Endothelial cell (in vitro differentiated cells): ENCODE measurements around the gene SEMA4D. TPM values are rescaled to one million over a fixed set of nuclear protein-coding genes. Genes with fewer than 3 reads are reported as not detected.

Experiments used
- DNase-seq: peaks from one replicate; pipeline ENCODE4 v3.0.0; 2021; ENCODE audit warnings: low spot score
- H3K27ac Mint-ChIP-seq: one replicate; pipeline ENCODE4 v1.8.0; 2021; ENCODE audit warnings: mixed read lengths, inconsistent platforms; ENCODE audit not compliant: unreplicated experiment
- H3K27me3 Mint-ChIP-seq: one replicate; pipeline ENCODE4 v1.8.0; 2021; ENCODE audit warnings: mild to moderate bottlenecking, moderate library complexity, mixed read lengths, inconsistent platforms; ENCODE audit not compliant: unreplicated experiment
- H3K36me3 Mint-ChIP-seq: one replicate; pipeline ENCODE4 v1.8.0; 2021; ENCODE audit warnings: mild to moderate bottlenecking, low read depth, mixed read lengths, inconsistent platforms; ENCODE audit not compliant: unreplicated experiment
- H3K4me1 Mint-ChIP-seq: one replicate; pipeline ENCODE4 v1.8.0; 2021; ENCODE audit warnings: mild to moderate bottlenecking, mixed read lengths, inconsistent platforms; ENCODE audit not compliant: unreplicated experiment
- H3K4me3 Mint-ChIP-seq: one replicate; pipeline ENCODE4 v1.8.0; 2021; ENCODE audit warnings: mild to moderate bottlenecking, mixed read lengths, inconsistent platforms; ENCODE audit not compliant: unreplicated experiment
- H3K9me3 Mint-ChIP-seq: one replicate; pipeline ENCODE4 v1.8.0; 2021; ENCODE audit warnings: mixed read lengths, inconsistent platforms; ENCODE audit not compliant: unreplicated experiment
- total RNA-seq: library from RNA; stranded (reverse); fragmentation: NEBNext Ultra II Directional; extraction: Animal tissue kit (Norgen Biotek cat#: 25700); gene quantifications from one replicate; pipeline ENCODE4 v1.2.1, GENCODE V29; 2021; ENCODE audit not compliant: unreplicated experiment
- TF ChIP-seq, protein P1 (sequence below): fragments of 200-600 bp; sonication (generic); IDR thresholded peaks from one replicate; pipeline ENCODE4 v1.5.0; 2021; ENCODE audit warnings: antibody characterized with exemption; ENCODE audit not compliant: unreplicated experiment

SEMA4D gene
- total RNA-seq, 1 donor from 2014 or later = 14.8 TPM

DNA sequence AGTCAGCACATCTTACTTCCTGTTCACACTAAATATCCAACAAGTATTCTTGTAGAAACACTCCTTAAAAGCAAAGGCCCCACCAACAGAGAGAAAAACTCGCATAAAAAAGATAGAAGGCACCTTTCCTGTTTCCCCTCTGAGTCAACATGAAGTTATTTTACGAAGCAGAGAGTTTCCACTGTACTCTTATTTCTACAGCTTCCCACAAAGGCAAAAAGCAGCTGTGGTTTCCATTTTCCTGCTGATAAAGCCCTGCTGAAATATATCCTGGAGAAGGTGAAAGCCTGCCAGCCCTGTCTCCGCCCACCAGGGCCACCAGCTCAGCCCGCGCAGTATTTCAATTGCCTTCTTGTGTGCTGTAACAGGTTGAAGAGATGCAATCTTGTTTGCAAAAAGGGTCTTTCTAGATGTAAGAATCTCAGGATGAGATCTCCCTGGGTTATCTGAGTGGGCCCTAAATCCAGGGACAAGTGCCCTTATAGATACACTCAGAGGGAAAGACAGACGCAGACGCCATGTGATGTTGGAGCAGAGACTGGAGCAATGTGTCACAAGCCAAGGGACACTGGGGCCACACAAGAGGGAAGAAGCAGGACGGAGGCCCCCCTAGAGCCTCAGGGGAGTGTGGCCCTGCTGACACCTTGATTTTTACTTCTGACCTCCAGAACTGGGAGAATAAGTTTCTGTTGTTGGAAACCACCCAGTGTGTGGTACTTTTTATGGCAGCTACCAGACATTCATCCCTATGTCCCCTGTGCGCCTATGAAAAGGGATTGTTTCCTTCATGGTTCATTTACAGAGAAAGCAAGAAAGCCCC lies 19.9 kb downstream of the SEMA4D start:
- Mint-ChIP-seq H3K27ac (peak overlapping the region; percentile 93), H3K4me3 (peak overlapping the region; percentile 7), H3K9me3 (no peaks in the 10 kb centered on the region), H3K4me1 (peaks cover 34% of the 10 kb centered on the region), H3K36me3 (no peaks in the 10 kb centered on the region), H3K27me3 (peaks cover 5% of the 10 kb centered on the region)
- DNase-seq = peak; percentile 26
- TF ChIP-seq, protein P1, sequence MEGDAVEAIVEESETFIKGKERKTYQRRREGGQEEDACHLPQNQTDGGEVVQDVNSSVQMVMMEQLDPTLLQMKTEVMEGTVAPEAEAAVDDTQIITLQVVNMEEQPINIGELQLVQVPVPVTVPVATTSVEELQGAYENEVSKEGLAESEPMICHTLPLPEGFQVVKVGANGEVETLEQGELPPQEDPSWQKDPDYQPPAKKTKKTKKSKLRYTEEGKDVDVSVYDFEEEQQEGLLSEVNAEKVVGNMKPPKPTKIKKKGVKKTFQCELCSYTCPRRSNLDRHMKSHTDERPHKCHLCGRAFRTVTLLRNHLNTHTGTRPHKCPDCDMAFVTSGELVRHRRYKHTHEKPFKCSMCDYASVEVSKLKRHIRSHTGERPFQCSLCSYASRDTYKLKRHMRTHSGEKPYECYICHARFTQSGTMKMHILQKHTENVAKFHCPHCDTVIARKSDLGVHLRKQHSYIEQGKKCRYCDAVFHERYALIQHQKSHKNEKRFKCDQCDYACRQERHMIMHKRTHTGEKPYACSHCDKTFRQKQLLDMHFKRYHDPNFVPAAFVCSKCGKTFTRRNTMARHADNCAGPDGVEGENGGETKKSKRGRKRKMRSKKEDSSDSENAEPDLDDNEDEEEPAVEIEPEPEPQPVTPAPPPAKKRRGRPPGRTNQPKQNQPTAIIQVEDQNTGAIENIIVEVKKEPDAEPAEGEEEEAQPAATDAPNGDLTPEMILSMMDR = no peak

DNA sequence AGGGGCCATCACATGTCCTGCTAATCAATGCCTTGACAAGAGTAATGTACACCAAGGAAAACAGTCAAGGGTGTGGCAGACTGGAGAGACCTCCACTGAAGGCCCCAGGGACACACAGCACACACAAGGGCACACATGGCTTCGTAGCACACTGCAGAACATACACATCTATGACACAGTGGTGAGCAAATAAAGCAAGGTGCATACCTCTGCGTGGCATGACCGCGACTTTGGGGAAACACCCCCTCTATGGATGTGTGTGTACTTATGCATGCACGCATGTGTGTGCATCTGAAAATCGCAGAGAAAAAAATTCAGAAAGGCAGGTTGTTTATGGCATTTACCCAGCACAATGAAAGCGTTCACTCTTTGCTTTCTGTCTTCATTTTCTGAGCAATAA lies 20.5 kb downstream of the SEMA4D start:
- Mint-ChIP-seq H3K4me3 (no peak overlapping the region), H3K27ac (peak overlapping the region; percentile 93), H3K4me1 (peaks cover 33% of the 10 kb centered on the region), H3K27me3 (peaks cover 5% of the 10 kb centered on the region), H3K36me3 (no peaks in the 10 kb centered on the region), H3K9me3 (no peaks in the 10 kb centered on the region)
- DNase-seq = no peak
- TF ChIP-seq, protein P1 = no peak

DNA sequence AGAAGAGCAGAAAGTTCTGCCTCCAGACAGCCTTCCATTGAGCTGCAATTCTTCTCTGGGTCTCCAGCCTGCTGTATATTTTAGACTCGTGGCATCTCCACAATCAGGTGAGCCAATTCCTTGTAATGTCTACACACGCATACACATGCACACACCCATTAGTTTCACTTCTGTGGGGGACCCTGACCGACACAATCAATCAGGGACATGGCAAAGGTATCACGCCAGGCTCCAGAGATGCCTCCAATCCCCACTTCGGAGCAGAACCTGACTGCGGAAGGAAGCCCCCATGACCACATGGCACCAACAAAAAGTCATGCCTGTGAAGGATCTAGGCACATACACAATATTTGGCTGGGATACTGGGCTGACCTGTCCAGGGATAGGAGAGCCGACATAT lies 21.4 kb downstream of the SEMA4D start:
- Mint-ChIP-seq H3K9me3 (no peaks in the 10 kb centered on the region), H3K27me3 (peaks cover 6% of the 10 kb centered on the region), H3K4me3 (no peak overlapping the region), H3K27ac (no peak overlapping the region), H3K4me1 (peaks cover 28% of the 10 kb centered on the region), H3K36me3 (no peaks in the 10 kb centered on the region)
- DNase-seq = no peak
- TF ChIP-seq, protein P1 = no peak

DNA sequence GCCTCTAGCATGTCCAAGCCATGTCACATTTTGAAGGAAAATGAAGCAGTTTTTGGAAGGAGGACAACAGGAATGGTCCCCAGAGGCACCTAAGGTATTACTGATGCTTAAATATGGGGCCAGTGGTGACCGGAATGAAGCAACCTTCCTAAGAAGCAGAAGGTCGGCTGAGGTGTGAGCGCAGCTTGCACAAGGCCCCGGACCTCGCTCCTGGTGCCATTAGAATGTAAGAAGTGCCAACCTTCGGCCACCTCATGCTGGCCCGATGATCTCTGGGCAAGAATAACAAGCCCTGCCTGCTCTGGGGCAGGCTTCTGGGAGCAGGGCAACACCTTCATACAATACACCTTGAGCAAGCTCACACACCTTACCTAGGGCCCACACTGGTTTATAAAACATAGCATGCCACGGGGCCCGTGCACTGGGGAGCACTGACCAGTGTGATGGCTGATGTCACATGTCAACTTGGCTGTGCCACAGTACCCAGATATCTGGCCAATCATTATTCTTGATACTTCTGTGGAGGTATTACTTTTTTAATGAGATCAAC lies 21.9 kb downstream of the SEMA4D start:
- H3K4me1 Mint-ChIP-seq = peaks cover 25% of the 10 kb centered on the region
- H3K4me3 Mint-ChIP-seq = no peak overlapping the region
- no peak overlapping the region for H3K27ac Mint-ChIP-seq

More for the DNA sequence above, 21.9 kb downstream of the SEMA4D start:
- H3K9me3 Mint-ChIP-seq = no peaks in the 10 kb centered on the region
- no peaks in the 10 kb centered on the region for H3K36me3 Mint-ChIP-seq
- TF ChIP-seq, protein P1 = no peak
- DNase-seq = no peak
- H3K27me3 Mint-ChIP-seq = peaks cover 6% of the 10 kb centered on the region
